ENCODE data around the gene NUBPL.
"Not testable (repeated sequence)": the region's sequence is repeated elsewhere in the genome, so short reads cannot be mapped to it uniquely, and the experiment has no call there.

NUBPL gene

DNA sequence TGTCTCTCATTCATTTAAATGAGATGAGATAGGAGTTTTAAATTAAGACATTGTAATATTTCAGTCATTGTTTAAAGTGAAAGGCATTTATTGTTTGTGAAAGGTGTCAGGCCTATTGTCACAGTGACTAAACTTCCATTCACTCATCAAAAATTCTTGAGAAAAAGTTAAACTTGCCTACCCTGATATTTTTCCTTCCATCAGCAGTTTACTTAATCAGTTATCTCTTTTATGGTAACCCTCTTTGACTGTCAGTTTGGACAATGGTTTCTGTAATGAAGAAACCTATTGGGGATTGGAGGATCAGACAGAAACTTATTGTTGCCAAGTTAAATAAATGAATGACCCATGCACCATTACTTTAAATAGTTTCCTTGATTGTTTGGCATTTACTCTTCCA lies 241.6 kb downstream of the NUBPL start:
- DNase-seq (ENCODE audit: low read depth in 1 of 2, low spot score in 1 of 2): no peak

DNA sequence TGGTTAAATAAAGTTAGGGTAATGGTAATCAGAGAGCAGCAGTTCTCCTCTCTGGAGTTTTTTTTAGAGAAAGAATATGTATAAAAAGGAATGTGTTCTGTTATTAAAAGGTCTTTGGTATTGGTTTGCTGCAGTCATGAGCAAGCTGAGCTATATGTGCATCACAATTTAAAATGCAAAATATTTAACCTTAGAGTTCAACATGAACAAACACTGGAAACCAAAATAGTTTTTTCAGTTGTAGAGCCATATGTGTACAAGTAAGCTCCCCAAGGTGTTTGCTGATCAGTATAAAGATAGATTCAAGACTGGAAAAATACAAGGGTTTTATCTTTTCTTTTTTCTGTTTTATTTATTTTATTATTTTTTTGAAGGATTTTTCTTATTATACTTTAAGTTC lies 245.0 kb downstream of the NUBPL start:
- DNase-seq (ENCODE audit: low read depth in 1 of 2, low spot score in 1 of 2): no peak

DNA sequence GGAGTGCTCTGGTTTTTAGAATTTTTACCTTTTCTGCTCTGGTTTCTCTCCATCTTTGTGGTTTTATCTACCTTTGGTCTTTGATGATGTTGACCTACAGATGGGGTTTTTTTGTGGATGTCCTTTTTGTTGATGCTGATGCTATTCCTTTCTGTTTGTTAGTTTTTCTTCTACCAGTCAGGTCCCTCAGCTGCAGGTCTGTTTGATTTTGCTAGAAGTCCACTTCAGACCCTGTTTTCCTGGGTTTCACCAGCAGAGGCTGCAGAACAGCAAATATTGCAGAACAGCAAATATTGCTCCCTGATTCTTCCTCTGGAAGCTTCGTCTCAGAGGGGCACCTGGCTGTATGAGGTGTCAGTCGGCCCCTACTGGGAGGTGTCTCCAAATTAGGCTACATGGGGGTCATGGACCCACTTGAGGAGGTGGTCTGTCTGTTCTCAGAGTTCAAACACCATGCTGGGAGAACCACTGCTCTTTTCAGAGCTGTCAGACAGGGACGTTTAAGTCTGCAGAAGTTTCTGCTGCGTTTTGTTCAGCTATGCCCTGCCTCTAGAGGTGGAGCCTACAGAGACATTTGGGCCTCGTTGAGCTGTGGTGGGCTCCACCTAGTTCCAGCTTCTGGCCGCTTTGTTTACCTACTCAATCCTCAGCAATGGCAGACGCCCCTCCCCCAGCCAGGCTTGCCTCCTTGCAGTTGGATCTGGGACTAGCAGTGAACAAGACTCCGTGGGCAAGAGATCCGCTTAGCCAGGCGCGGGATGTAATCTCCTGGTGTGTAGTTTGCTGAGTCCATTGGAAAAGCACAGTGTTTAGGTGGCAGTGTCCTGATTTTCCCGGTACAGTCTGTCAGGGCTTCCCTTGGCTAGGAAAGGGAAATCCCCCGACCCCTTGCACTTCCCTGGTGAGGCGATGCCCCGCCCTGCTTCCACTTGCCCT lies 250.8 kb downstream of the NUBPL start:
- DNase-seq (ENCODE audit: low read depth in 1 of 2, low spot score in 1 of 2): not testable (repeated sequence)

DNA sequence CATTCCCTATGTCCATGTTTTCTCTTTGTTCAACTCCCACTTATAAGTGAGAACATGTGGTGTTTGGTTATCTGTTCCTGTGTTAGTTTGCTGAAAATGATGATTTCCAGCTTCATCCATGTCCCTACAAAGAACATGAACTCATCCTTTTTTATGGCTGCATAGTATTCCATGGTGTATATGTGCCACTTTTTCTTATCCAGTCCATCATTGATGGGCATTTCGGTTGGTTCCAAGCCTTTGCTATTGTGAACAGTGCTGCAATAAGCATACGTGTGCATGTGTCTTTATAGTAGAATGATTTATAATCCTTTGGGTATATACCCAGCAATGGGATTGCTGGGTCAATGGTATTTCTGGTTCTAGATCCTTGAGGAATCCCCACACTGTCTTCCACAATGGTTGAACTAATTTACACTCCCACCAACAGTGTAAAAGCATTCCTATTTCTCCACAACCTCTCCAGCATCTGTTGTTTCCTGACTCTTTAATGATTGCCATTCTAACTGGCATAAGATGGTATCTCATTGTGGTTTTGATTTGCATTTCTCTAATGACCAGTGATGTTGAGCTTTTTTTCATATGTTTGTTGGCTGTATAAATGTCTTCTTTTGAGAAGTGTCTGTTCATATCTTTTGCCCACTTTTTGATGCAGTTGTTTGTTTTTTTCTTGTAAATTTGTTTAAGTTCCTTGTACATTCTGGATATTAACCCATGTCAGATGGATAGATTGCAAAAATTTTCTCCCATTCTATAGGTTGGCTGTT lies 252.7 kb downstream of the NUBPL start:
- not testable (repeated sequence) for DNase-seq (ENCODE audit: low read depth in 1 of 2, low spot score in 1 of 2)

DNA sequence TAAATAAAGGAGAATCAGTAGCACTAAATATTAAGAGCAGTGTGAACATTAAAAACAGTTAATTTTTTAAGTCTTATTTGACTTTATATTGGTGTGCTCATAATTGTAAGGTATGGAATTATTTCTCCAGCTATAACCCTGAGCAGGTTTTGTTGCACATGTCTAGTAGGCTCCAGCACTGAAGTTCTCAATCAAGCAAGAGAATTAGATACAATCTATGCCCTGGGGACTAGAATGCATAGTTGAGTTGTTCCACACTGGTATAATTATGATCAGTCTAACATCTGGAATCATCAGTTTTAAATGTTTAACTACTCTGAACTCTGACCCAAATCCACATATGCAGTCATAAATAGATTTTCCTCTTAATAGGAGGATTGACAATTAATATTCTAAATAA lies 258.1 kb downstream of the NUBPL start:
- DNase-seq (ENCODE audit: low read depth in 1 of 2, low spot score in 1 of 2): no peak

DNA sequence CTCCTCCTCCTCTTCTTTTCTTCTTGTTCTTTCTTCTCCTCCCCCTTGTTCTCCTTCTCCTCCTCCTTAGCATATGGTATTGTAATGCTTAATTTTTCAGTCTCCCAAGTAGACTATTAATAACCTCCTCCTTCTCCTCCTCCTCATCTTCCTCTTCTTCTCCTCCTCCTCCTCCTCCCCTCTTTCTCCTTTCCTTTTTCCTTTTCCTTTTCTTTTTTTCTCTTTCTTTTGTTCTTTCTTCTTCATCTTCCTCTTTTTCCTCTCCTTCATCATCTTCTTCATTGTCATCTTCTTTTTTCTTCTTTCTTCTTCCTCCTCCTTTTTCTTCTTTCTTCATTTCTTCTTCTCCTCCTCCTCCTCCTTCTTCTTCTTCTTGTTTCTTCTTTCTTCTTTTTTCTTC lies 264.3 kb downstream of the NUBPL start:
- DNase-seq (ENCODE audit: low read depth in 1 of 2, low spot score in 1 of 2): no peak

DNA sequence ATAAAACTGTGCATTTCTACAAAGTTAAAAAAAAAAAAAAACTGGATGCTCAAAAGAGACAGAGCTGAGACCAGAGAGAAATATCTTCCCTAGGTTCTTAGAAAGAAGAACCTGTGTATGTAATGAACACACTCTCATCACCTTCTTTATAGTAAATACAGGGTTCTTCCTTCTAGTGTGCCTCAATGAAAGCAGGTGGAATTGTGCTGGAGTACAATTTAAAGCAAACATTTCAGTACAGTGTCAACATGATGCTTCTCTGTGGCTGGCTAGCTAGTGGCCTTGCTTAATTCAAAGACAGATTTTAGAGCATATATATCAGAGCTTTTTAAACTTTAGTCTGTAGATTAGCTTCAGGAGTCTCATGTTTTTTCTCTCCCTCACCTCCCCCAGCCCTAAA lies 266.1 kb downstream of the NUBPL start:
- no peak for DNase-seq (ENCODE audit: low read depth in 1 of 2, low spot score in 1 of 2)

DNA sequence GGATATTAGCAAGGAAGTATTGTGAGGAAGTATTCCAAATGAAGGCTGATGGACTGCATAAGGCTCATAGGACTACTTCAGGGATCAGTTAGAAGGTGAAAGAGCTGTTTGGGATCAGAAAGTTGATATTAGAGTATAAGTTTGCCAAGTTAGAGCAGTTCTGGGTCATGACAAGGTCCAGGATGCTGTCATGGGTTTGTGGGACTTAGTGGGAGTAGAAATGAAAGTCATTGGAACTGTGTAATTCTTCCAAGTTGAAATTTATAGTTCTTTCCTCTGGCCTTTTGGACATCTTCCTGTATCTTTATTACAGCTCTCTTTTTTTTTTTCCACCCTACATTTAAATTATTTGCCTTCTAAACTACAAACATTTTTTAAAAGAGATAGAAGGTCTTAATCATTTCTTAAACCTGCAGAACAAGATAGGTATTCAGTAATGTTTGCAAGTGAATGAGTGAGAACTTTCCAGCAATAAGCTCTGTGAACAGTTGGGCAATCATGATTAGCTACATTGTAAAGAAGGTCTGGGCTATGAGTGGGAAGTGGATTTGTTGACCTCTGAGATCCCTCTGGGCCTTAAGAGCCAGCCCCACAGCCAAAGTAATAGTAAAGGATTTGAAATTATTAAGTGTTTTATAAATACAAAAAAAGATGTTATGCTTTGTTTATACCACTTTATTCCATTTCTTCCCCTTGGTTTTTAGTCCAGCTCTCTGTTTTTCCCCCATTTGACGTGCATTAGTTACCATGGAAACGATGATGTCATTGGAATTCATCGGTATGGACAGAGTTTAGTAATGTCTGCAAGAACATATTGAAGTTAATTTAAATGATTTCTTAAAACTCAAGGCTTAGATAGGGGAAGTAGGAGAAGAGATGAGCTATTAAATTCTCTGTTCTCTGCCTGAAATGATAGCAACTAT lies 268.0 kb downstream of the NUBPL start:
- no peak for DNase-seq (ENCODE audit: low read depth in 1 of 2, low spot score in 1 of 2)

DNA sequence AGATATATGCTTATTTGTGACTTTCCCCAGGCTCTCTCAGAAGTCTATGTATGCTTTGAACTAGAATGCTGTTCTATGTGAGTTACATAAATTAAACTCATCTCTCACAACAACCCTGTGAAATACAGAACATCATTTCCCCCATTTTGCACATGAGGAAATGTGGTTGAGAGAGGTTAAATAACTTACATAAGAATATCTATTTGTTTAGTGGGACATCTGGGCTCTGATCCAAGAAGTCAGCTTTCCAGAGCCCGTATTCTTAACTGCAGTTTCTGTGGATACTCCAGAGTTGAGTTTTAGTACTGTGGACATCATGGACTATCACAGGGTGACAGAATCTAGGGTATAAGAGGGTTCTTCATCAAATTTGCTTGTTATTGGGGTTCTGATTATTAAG lies 273.4 kb downstream of the NUBPL start:
- no peak for DNase-seq (ENCODE audit: low read depth in 1 of 2, low spot score in 1 of 2)

DNA sequence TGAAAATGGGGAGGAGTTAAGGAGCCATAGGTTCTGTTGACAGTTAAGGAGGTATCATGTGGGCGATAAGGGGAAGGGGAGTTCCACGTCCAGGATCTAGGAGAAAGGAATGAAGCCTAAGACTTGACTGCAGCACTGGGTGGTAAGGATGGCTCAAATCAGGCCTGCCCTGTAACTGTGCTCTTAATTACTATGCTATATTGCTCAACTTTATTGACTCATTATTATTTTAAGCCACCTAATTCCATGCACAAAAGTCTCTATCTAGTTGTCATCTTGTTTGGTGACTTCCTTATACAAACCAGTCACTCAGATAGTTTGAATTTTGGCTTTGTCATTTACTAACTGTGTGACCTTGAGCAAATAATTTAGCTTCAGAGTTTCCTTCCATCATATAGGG lies 273.8 kb downstream of the NUBPL start:
- no peak for DNase-seq (ENCODE audit: low read depth in 1 of 2, low spot score in 1 of 2)

DNA sequence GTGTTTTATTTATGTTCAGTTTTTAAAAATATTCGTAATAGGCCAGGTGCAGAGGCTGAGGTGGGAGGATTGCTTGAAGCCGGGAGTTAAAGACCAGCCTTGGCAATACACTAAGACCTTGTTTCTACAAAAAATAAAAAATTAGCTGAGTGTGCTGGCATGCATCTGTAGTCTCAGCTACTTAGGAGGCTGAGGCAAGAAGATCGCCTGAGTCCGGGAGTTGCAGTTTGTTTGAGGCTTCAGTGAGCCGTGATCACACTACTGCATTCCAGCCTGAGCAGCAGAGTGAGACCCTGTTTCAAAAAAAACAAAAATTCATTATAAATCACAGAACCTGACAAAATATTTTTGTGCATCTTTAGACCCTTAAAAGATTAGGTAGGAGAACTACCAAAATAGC lies 275.8 kb downstream of the NUBPL start:
- DNase-seq (ENCODE audit: low read depth in 1 of 2, low spot score in 1 of 2): no peak

DNA sequence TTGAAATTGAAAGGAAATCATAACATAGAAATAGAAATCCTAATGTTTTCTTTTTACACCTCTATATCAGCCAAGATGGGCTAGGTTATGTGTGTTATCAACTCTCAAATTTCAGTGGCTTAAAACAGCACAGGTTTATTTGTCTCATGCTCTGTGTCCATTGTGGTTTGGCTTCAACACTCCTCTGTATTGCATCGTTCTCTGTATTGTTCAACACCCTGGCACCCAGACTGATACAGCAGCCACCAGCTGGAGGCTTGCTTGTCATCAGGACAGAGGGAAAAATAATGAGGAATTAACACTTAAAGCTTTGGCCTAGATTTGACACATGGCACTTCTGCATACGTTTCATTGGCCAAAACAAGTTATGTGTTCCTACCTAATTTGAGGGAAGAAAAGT lies 281.7 kb downstream of the NUBPL start:
- DNase-seq (ENCODE audit: low read depth in 1 of 2, low spot score in 1 of 2): no peak

DNA sequence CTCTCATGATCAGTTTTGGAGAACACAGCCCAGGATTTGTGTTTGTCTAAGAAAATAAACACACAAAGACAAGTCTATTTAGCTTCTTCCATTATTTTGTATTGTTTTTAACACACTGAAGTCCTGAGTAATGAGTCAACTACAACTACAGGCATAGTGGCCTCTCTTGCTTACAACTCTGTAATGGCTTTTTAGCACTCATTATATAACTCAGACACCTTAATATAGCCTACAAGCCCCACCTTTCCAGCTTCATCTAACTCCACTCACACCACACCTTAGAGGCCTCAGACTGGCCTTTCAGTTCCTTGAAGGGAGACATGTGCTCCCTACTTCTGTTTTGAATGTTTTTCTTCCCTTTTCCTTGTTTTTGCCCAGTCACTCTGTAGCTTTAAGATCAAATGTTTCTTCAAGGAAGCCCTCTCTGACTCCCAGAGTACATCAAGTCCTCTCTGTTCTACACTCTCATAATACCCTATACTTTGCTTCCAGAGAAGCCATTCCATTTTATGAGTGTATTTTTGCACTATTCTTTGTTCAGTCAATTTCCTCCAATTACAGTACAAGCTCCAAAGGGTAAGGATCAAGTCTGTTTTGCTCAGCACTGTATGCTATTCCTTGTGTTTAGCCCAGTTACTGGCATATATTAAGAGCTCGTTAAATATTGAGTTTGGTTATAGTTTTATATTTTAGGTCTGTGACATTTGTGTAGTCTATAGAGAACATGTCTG lies 282.3 kb downstream of the NUBPL start:
- DNase-seq (ENCODE audit: low read depth in 1 of 2, low spot score in 1 of 2): no peak

DNA sequence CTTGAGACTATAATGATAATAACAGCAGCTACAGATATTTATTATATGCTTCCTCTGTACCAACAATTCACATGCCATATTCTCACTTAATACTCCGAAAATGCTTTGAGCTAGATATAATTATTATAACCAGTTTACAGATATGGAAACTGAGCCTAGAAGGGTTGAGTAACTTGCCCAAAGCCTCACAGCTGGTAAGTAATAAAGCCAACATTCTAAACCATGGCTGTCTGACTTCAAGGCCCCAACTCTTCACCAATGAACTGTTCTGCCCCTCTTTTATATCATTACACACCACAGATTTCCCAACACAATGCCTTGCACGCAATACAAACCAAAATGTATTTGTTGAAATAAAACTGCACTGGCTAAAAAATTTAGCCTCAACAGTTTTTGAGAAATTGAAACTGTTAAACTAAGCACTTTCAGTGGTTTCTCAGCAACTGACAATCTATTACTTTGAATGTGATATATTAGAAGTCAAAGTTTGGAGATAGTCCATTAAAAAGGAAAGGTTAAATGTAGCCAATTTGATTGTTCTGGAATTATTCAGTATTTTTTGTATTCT lies 293.4 kb downstream of the NUBPL start:
- DNase-seq (ENCODE audit: low read depth in 1 of 2, low spot score in 1 of 2): no peak

DNA sequence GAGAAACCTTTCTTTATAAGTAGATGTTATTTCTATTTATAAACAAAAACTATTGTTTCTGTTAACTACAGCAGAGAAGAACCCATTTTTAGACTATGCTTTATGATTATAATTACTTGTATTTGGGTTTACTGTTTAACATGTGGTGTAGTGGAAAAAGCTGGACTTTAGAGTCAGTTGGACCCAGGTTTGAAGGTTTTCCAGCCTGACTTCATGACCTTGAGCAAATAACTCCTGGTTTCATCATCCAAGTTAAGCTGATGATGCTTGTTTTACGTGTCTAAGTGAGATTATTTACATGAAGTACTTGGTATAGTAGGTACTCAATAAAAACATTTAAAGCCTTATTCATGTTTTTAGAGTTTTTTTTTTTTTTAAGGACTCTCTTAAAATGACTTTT lies 294.1 kb downstream of the NUBPL start:
- no peak for DNase-seq (ENCODE audit: low read depth in 1 of 2, low spot score in 1 of 2)

DNA sequence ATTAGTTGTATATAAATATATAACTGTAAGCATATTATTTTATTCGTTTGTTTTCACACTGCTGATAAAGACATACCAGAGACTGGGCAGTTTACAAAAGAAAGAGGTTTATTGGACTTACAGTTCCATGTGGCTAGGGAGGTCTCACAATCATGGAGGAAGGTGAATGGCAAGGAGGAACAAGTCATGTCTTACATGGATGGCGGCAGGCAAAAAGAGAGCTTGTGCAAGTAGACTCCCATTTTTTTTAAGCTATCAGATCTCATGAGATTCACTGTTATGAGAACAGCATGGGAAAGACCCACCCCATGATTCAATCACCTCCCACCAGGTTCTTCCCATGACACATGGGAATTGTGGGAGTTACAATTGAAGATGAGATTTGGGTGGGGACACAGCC lies 294.8 kb downstream of the NUBPL start:
- not testable (repeated sequence) for DNase-seq (ENCODE audit: low read depth in 1 of 2, low spot score in 1 of 2)

DNA sequence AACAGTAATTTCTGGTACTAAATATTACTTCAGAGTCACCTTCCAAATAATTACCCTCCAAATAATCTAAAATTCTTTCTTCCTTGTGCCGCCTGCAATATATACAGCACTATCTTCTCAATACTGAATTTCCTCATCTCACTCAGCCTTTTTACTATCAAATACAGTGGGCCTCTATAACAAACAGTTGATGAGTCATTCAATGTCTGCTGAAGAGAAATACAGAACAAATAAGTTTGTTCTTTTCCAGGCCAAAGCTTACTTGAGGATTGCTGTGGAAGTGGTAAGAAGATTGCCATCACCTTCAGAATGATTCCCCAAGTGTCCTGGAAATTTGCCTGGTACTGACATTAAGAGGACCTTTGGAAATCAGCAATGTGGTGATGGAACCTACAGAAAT lies 297.7 kb downstream of the NUBPL start:
- DNase-seq (ENCODE audit: low read depth in 1 of 2, low spot score in 1 of 2): no peak

DNA sequence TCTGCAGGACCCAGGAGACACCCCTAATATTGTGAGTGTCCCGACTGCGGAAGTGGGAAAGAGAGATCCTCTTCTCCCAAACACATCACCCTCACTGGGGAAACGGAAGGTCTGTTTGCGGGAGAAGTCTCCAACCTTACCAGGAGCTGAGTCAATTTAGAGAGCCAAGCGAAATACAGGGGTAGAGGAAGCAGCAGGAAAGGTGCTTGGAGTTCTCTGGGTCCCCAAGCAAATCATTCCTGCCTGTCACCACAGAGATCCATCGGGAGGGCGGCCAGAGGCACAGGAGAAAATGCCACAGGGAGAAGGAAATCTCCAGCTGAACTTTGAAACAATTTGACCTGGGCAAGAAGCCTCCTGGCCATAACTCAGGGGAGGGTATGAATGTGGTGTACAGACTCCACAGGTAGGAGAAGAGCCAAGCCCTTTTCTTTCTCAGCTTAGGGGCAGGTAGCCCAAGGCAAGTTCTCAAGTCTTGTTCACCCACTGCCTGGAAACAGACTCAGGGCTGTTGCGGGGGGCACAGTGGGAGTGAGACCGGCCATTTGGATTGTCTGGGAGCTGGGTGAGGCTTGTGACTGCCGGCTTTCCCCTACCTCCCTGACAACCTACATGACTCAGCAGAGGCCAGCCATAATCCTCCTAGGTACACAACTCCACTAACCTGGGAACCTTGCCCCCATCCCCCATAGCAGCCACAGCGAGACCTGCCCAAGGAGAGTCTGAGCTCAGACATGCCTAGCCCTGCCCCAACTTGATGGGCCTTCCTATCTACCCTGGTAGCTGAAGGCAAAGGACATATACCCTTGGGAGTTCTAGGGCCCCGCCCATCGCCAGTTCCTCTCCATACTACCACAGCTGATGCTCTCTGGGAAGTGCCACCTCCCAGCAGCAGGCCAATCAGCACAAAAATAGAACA lies 304.0 kb downstream of the NUBPL start:
- no peak for DNase-seq (ENCODE audit: low read depth in 1 of 2, low spot score in 1 of 2)

DNA sequence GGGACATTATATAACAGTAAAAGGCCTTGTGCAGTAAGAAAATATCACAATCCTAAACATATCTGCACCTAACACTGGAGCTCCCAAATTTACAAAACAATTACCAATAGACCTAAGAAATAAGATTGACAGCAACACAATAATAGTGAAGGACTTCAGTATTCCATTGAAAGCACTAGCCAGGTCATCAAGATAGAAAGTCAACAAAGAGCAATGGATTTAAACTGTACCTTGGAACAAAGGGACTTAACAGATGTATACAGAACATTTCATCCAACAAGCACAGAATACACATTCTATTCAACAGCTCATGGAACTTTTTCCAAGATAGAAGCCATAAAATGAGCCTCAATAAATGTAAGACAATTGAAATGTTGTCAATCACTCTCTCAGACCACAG lies 306.4 kb downstream of the NUBPL start:
- DNase-seq (ENCODE audit: low read depth in 1 of 2, low spot score in 1 of 2): no peak
